Fibroblast of skin of right quadriceps (primary cell): ENCODE results near the gene CHRNA5.
"Not testable (repeated sequence)": the region's sequence is repeated elsewhere in the genome, so short reads cannot be mapped to it uniquely, and the experiment has no call there.

Experiments
- DNase-seq: peaks from one replicate; pipeline ENCODE4 v3.0.0-alpha.2; 2013

Gene CHRNA5

GRCh38 chr15:78565097-78565950, at the start of gene CHRNA5:
CHRNA5 (plus strand) TSS chr15:78565520; CDS start chr15:78565720, 200 bp downstream.
- DNase-seq = peak; percentile 77

- DNase-seq = not testable (repeated sequence)
Measured at GRCh38 chr15:78520035-78520434, 45.3 kb upstream of the CHRNA5 start.

- no peak for DNase-seq
Measured at GRCh38 chr15:78524230-78524629, 41.1 kb upstream of the CHRNA5 start.

GRCh38 chr15:78527325-78527724, 38.0 kb upstream of the CHRNA5 start:
- no peak for DNase-seq

- no peak for DNase-seq
Measured at GRCh38 chr15:78533331-78533730, 32.0 kb upstream of the CHRNA5 start.

GRCh38 chr15:78536134-78536533, 29.2 kb upstream of the CHRNA5 start:
- peak; percentile 9 for DNase-seq

- DNase-seq = no peak
Measured at GRCh38 chr15:78537266-78537905, 27.9 kb upstream of the CHRNA5 start.

GRCh38 chr15:78538358-78538757, 27.0 kb upstream of the CHRNA5 start:
- no peak for DNase-seq

- DNase-seq = not testable (repeated sequence)
Measured at GRCh38 chr15:78539464-78540140, 25.7 kb upstream of the CHRNA5 start.

GRCh38 chr15:78540141-78540870, 25.0 kb upstream of the CHRNA5 start, which contains the start of gene PSMA4:
PSMA4 (plus strand) TSS chr15:78540444; CDS start chr15:78541928, 1,484 bp downstream.
- peak; percentile 84 for DNase-seq

GRCh38 chr15:78540871-78541743, 24.2 kb upstream of the CHRNA5 start:
- DNase-seq = peak; percentile 13

- no peak for DNase-seq
Measured at GRCh38 chr15:78541744-78542034, 23.6 kb upstream of the CHRNA5 start.

GRCh38 chr15:78542647-78543046, 22.7 kb upstream of the CHRNA5 start:
- DNase-seq = no peak

- DNase-seq = no peak
Measured at GRCh38 chr15:78550194-78550593, 15.1 kb upstream of the CHRNA5 start.

GRCh38 chr15:78550815-78551214, 14.5 kb upstream of the CHRNA5 start:
- no peak for DNase-seq

GRCh38 chr15:78551902-78552301, 13.4 kb upstream of the CHRNA5 start:
- no peak for DNase-seq

GRCh38 chr15:78552597-78552996, 12.7 kb upstream of the CHRNA5 start:
- DNase-seq = no peak

GRCh38 chr15:78560201-78560600, 5.1 kb upstream of the CHRNA5 start:
- DNase-seq = not testable (repeated sequence)

GRCh38 chr15:78561490-78561889, 3.8 kb upstream of the CHRNA5 start:
- no peak for DNase-seq

GRCh38 chr15:78563092-78563491, 2.2 kb upstream of the CHRNA5 start:
- DNase-seq = no peak

GRCh38 chr15:78564743-78565096, 600 bp upstream of the CHRNA5 start:
- DNase-seq = no peak
